AG04450 (cell line): ENCODE measurements around the gene TOP2B. TPM values are rescaled to one million over a fixed set of nuclear protein-coding genes. Genes with fewer than 3 reads are reported as not detected.
A peak's percentile ranks its signal among the peaks of the same experiment; 100 is the strongest.

ENCODE experiments used
- CTCF ChIA-PET: fragments of 300-600, 350-600 bp; formaldehyde crosslinking; extraction: SDS; loops from one replicate; lab custom pipeline; 2022; ENCODE audit warnings: antibody characterized with exemption, inconsistent platforms; lab: Charles Lee
- POLR2A ChIA-PET: fragments of 350-600 bp; formaldehyde crosslinking; extraction: SDS; loops from one replicate; lab custom pipeline; 2021; ENCODE audit warnings: antibody characterized with exemption, inconsistent platforms; lab: Yijun Ruan, JAX
- DNase-seq: peaks from one replicate; pipeline ENCODE4 v3.0.0-alpha.2; 2011; ENCODE audit warnings: low read depth, low spot score
- H3K27ac ChIP-seq: one replicate; pipeline ENCODE4 v1.5.1; 2012; ENCODE audit warnings: low read depth, low read length, control low read depth
- H3K27me3 ChIP-seq: one replicate; pipeline ENCODE4 v1.6.0; 2012; ENCODE audit warnings: low read length; ENCODE audit not compliant: control insufficient read depth, insufficient read depth
- H3K4me3 ChIP-seq: 2 replicates; pipeline ENCODE4 v1.5.1; 2011; ENCODE audit warnings: mild to moderate bottlenecking, low read depth, low read length, control low read depth
- H3K9me3 ChIP-seq: 2 replicates; pipeline ENCODE4 v1.5.1; 2012; ENCODE audit warnings: low read length; ENCODE audit not compliant: control insufficient read depth, insufficient read depth
- CTCF ChIP-seq: IDR thresholded peaks from 2 replicates; pipeline ENCODE4 v1.5.1; 2011; ENCODE audit warnings: low read depth, low read length, control low read depth, inconsistent platforms
- polyA plus RNA-seq: library from polyadenylated mRNA; depleted of rRNA; stranded (reverse); fragments of >200 nt; gene quantifications from 2 replicates; pipeline ENCODE4 v1.2.3, GENCODE V29; 2011

TOP2B gene
- polyA plus RNA-seq, 1 experiment, result 95.9 TPM

GRCh38 chr3:25582242-25582641 lies 82.5 kb downstream of the TOP2B start:
- ChIA-PET POLR2A (no interaction called here), CTCF (interaction anchor here (1.0 to 8.4 kb wide), 2 partner anchors 12 to 49 kb away, joined by 4 to 76 read pairs; no protein-coding TSS in a partner anchor)
- no peak overlapping the region for H3K4me3 ChIP-seq
- no peaks in the 10 kb centered on the region for H3K9me3 ChIP-seq
- H3K27ac ChIP-seq, result peak overlapping the region; percentile 42
- no peaks in the 10 kb centered on the region for H3K27me3 ChIP-seq
- DNase-seq, result peak; percentile 71
- no peak for TF ChIP-seq CTCF

- CTCF ChIA-PET, result interaction anchor here (1.0 to 8.4 kb wide), 2 partner anchors 13 to 49 kb away, joined by 4 to 76 read pairs; no protein-coding TSS in a partner anchor
- no peak for DNase-seq
- Histone ChIP-seq H3K27ac (peak overlapping the region; percentile 75), H3K4me3 (no peak overlapping the region), H3K9me3 (no peaks in the 10 kb centered on the region), H3K27me3 (no peaks in the 10 kb centered on the region)
- TF ChIP-seq CTCF, result no peak
- POLR2A ChIA-PET, result no interaction called here
Measured at GRCh38 chr3:25581823-25582222, 82.9 kb downstream of the TOP2B start.

GRCh38 chr3:25581335-25581734 lies 83.4 kb downstream of the TOP2B start:
- no peak for DNase-seq
- Histone ChIP-seq H3K9me3 (no peaks in the 10 kb centered on the region), H3K27me3 (no peaks in the 10 kb centered on the region), H3K27ac (no peak overlapping the region), H3K4me3 (no peak overlapping the region)
- POLR2A ChIA-PET, result no interaction called here
- CTCF ChIA-PET, result interaction anchor here (1.0 to 8.4 kb wide), 2 partner anchors 13 to 48 kb away, joined by 4 to 76 read pairs; no protein-coding TSS in a partner anchor
- TF ChIP-seq CTCF, result no peak

GRCh38 chr3:25580534-25580933 lies 84.2 kb downstream of the TOP2B start:
- no peak for DNase-seq
- Histone ChIP-seq H3K27ac (no peak overlapping the region), H3K27me3 (no peaks in the 10 kb centered on the region), H3K9me3 (no peaks in the 10 kb centered on the region), H3K4me3 (no peak overlapping the region)
- TF ChIP-seq CTCF, result no peak
- ChIA-PET POLR2A (no interaction called here), CTCF (interaction anchor here (8.4 kb wide), 1 partner anchor 14 kb away, joined by 76 read pairs; no protein-coding TSS in a partner anchor)

GRCh38 chr3:25578059-25578458 lies 86.6 kb downstream of the TOP2B start:
- H3K9me3 ChIP-seq, result no peaks in the 10 kb centered on the region; the same call in 1 of the 2 replicates
- ChIA-PET CTCF (interaction anchor here (8.4 kb wide), 1 partner anchor 16 kb away, joined by 76 read pairs; no protein-coding TSS in a partner anchor), POLR2A (no interaction called here)
- H3K27me3 ChIP-seq, result no peaks in the 10 kb centered on the region
- H3K4me3 ChIP-seq, result no peak overlapping the region
- no peak for DNase-seq
- no peak for TF ChIP-seq CTCF
- no peak overlapping the region for H3K27ac ChIP-seq
